Fibroblast of lung (primary cell): Measurements from ENCODE around the gene CROT. TPM values are rescaled to one million over a fixed set of nuclear protein-coding genes. Genes with fewer than 3 reads are reported as not detected.

Source experiments
- DNase-seq, 2 donors: peaks; one replicate each; pipeline versions ENCODE4 v3.0.0 to v3.0.0-alpha.2; 2010; ENCODE audit warnings: low read depth in 2 of 2
- H2AFZ ChIP-seq: 2 replicates; pipeline ENCODE4 v1.5.1; 2012; ENCODE audit warnings: low read length, control low read depth, inconsistent platforms
- H3K27ac ChIP-seq: 2 replicates; pipeline ENCODE4 v1.5.1; 2011; ENCODE audit warnings: low read length, control low read depth; ENCODE audit not compliant: insufficient read depth
- H3K27me3 ChIP-seq: 2 replicates; pipeline ENCODE4 v1.5.1; 2011; ENCODE audit warnings: mild to moderate bottlenecking, low read length; ENCODE audit not compliant: control insufficient read depth, insufficient read depth
- H3K36me3 ChIP-seq: 2 replicates; pipeline ENCODE4 v1.5.1; 2011; ENCODE audit warnings: low read length; ENCODE audit not compliant: control insufficient read depth, insufficient read depth
- H3K4me1 ChIP-seq: 2 replicates; pipeline ENCODE4 v1.5.1; 2011; ENCODE audit warnings: low read length; ENCODE audit not compliant: control insufficient read depth, insufficient read depth; ENCODE audit errors: extremely low read depth
- H3K4me2 ChIP-seq: 2 replicates; pipeline ENCODE4 v1.5.1; 2011; ENCODE audit warnings: low read length, control low read depth; ENCODE audit not compliant: insufficient read depth; ENCODE audit errors: extremely low read depth
- H3K4me3 ChIP-seq, 4 experiments: fragments of 200-600 bp in 1 of 4; sonication (generic) in 1 of 4; replicated peaks in 1 of 4; 2 replicates each; pipeline ENCODE4 v1.5.1; 2011 to 2016; ENCODE audit warnings: low read length in 4 of 4, low read depth in 3 of 4, mild to moderate bottlenecking in 3 of 4, control low read depth in 2 of 4, inconsistent platforms in 1 of 4, mixed read lengths in 1 of 4; ENCODE audit not compliant: insufficient read depth in 1 of 4; ENCODE audit errors: control extremely low read depth in 1 of 4
- H3K79me2 ChIP-seq: 2 replicates; pipeline ENCODE4 v1.5.1; 2012; ENCODE audit warnings: mild to moderate bottlenecking, low read length, inconsistent platforms; ENCODE audit not compliant: control insufficient read depth, insufficient read depth
- H3K9ac ChIP-seq: 2 replicates; pipeline ENCODE4 v1.5.1; 2011; ENCODE audit warnings: mild to moderate bottlenecking, low read length, control low read depth; ENCODE audit not compliant: insufficient read depth
- H3K9me3 ChIP-seq: 2 replicates; pipeline ENCODE4 v1.5.1; 2012; ENCODE audit warnings: low read depth, low read length; ENCODE audit not compliant: control insufficient read depth, insufficient read depth
- H4K20me1 ChIP-seq: 2 replicates; pipeline ENCODE4 v1.5.1; 2011; ENCODE audit warnings: low read length; ENCODE audit not compliant: control insufficient read depth, insufficient read depth; ENCODE audit errors: extremely low read depth
- EZH2 ChIP-seq: IDR thresholded peaks from 2 replicates; pipeline ENCODE4 v1.5.1; 2012; ENCODE audit warnings: low read length, control low read depth, mild to moderate bottlenecking; ENCODE audit errors: missing control alignments
- polyA plus RNA-seq, 2 donors: library from polyadenylated mRNA; depleted of rRNA in 1 of 2; stranded (reverse) in 1 of 2; unstranded in 1 of 2; fragments of >200 nt; gene quantifications; 2 replicates each; pipeline ENCODE4 v1.2.1, GENCODE V29; 2011 to 2012; ENCODE audit warnings: missing spikeins in 1 of 2
- total RNA-seq: library from RNA; depleted of rRNA; stranded (reverse); fragments of >200 nt; gene quantifications from 2 replicates; pipeline ENCODE4 v1.2.1, GENCODE V29; 2014
- TF ChIP-seq, protein P1 (sequence below), 2 donors: IDR thresholded peaks in 1 of 2; conservative IDR thresholded peaks in 1 of 2; 1 replicate in 1 of 2; 2 replicates in 1 of 2; pipeline ENCODE4 v1.5.1; 2011 to 2012; ENCODE audit warnings: low read length in 2 of 2, control low read depth in 1 of 2, inconsistent platforms in 1 of 2, low read depth in 1 of 2, mild to moderate bottlenecking in 1 of 2

Gene CROT
- total and polyA plus RNA-seq, 2 donors (not counting 1 experiment from before 2014, with no cell fraction given): 13.1 to 23.0 TPM

DNA sequence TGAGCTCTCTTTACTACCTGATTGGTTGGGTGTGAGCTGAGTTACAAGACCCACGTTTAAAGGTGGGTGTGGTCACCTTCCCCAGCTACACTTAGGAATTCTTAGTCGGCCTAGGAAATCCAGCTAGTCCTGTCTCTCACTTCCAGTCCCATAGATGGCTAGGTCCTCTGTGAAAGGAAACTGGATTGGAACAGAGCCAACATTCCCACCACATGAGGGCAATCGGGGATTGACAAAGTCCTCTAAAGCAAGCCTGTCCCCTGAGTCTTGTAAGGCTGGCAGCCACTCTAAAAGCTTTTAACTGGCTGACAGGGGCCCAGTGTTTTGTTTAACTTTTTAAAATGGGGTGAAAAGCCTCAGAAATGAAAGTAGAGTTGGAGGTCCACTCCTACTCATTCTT lies 15.1 kb upstream of the CROT start:
- DNase-seq: no peak
- H3K9ac ChIP-seq: no peak overlapping the region

DNA sequence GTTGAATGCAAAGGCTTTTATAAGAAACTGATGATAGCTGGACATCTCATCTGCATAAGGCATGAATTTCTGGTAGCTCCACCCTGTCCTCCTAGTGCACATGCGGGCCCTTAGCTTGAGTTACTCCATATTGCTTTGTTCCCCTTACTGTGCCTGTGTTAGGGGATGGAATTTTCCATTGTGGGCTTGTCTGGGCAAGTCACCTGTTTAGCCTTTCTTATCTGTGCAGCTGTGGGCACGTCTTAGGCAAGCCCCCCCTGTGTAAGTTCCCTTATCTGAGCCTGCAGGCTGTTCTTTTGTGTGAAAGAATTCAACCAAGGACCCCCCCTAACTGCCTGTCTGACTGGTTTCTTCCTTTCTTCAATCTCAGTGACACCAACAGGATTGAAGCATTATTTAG lies 14.5 kb upstream of the CROT start:
- no peak for DNase-seq
- H3K36me3 ChIP-seq: no peaks in the 10 kb centered on the region
- no peak overlapping the region for H2AFZ ChIP-seq
- no peak overlapping the region for H3K4me2 ChIP-seq
- H3K27me3 ChIP-seq: no peaks in the 10 kb centered on the region
- no peak overlapping the region for H3K27ac ChIP-seq
- H3K4me1 ChIP-seq: no peaks in the 10 kb centered on the region
- no peaks in the 10 kb centered on the region for H3K79me2 ChIP-seq
- TF ChIP-seq EZH2: no peak
- H4K20me1 ChIP-seq: no peaks in the 10 kb centered on the region
- no peak overlapping the region for H3K9ac ChIP-seq
- H3K9me3 ChIP-seq: peaks cover 3% of the 10 kb centered on the region
- no peak overlapping the region for H3K4me3 ChIP-seq

More for the DNA sequence above, 15.1 kb upstream of the CROT start:
- Histone ChIP-seq H4K20me1 (no peaks in the 10 kb centered on the region), H3K4me2 (no peak overlapping the region), H3K4me3 (no peak overlapping the region), H3K4me1 (no peaks in the 10 kb centered on the region), H3K27me3 (no peaks in the 10 kb centered on the region), H2AFZ (no peak overlapping the region), H3K36me3 (no peaks in the 10 kb centered on the region), H3K79me2 (no peaks in the 10 kb centered on the region), H3K27ac (no peak overlapping the region), H3K9me3 (peaks cover 3% of the 10 kb centered on the region)
- TF ChIP-seq EZH2: no peak
- TF ChIP-seq, protein P1, sequence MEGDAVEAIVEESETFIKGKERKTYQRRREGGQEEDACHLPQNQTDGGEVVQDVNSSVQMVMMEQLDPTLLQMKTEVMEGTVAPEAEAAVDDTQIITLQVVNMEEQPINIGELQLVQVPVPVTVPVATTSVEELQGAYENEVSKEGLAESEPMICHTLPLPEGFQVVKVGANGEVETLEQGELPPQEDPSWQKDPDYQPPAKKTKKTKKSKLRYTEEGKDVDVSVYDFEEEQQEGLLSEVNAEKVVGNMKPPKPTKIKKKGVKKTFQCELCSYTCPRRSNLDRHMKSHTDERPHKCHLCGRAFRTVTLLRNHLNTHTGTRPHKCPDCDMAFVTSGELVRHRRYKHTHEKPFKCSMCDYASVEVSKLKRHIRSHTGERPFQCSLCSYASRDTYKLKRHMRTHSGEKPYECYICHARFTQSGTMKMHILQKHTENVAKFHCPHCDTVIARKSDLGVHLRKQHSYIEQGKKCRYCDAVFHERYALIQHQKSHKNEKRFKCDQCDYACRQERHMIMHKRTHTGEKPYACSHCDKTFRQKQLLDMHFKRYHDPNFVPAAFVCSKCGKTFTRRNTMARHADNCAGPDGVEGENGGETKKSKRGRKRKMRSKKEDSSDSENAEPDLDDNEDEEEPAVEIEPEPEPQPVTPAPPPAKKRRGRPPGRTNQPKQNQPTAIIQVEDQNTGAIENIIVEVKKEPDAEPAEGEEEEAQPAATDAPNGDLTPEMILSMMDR (conservative IDR thresholded peaks at IDR 0.05 in 1 of 2, IDR thresholded peaks at IDR 0.05 in 1 of 2; ENCODE audit: low read depth in 1 of 2, low read length in 2 of 2): no peak

DNA sequence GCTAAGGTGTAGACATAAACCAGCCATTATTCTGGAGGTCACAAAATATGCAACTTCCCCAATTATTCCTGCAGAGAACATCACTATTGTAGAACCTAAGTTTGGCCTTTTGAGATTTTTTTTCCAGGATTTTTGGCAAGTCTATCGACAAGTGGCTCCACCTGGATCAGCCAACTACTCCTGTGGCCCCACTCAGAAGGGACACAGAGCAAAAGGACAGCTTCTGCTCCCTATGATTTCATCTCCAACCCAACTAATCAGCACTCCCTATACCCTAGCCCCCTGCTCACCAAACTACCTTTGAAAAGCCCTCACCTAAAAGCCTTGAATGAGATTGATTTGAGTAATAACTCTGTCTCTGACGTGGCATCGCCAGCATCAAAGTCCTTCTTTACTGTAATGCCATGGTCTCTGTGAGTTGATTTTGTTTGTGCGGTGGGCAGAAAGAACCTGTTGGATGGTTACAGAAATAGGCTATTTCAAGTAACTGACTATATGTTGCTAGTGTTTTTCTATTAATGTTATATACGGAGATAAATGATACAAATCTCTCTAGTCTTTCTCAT lies 13.7 kb upstream of the CROT start:
- no peaks in the 10 kb centered on the region for H3K4me1 ChIP-seq
- no peak for DNase-seq
- H4K20me1 ChIP-seq: no peaks in the 10 kb centered on the region
- no peak overlapping the region for H3K9ac ChIP-seq
- no peaks in the 10 kb centered on the region for H3K36me3 ChIP-seq
- H3K27me3 ChIP-seq: no peaks in the 10 kb centered on the region
- no peak overlapping the region for H3K4me2 ChIP-seq
- TF ChIP-seq, protein P1 (conservative IDR thresholded peaks at IDR 0.05 in 1 of 2, IDR thresholded peaks at IDR 0.05 in 1 of 2; ENCODE audit: low read depth in 1 of 2, low read length in 2 of 2): no peak
- TF ChIP-seq EZH2: no peak
- no peak overlapping the region for H2AFZ ChIP-seq
- H3K4me3 ChIP-seq: no peak overlapping the region
- no peak overlapping the region for H3K27ac ChIP-seq
- H3K79me2 ChIP-seq: no peaks in the 10 kb centered on the region
- H3K9me3 ChIP-seq: peaks cover 3% of the 10 kb centered on the region
